Measurements from ENCODE around the gene EXOG. TPM values are rescaled to one million over a fixed set of nuclear protein-coding genes. Genes with fewer than 3 reads are reported as not detected.
A peak's percentile ranks its signal among the peaks of the same experiment; 100 is the strongest.

Gene EXOG
- total and polyA plus RNA-seq, 2 of the 13 experiments (the other 11 are each of a cell fraction or from before 2014, with no cell fraction given) = 5.5 to 9.5 TPM

- no peak for TF ChIP-seq PRDM4 (CRISPR knock-in tag; IDR thresholded peaks at IDR 0.05; ENCODE audit: borderline replicate concordance)
- no peak for TF ChIP-seq ZNF143 (CRISPR knock-in tag; IDR thresholded peaks at IDR 0.05)
- TF ChIP-seq ZNF326 (CRISPR knock-in tag; IDR thresholded peaks at IDR 0.05; ENCODE audit: borderline replicate concordance) = no peak
- peak; percentile 75; the same call in 1 of the 2 replicates for TF ChIP-seq ZNF564 (CRISPR knock-in tag; IDR thresholded peaks at IDR 0.05)
- TF ChIP-seq HNF1B (CRISPR knock-in tag; IDR thresholded peaks at IDR 0.05) = 0 out of 2 replicates have a peak, but pooled peaks have one; percentile 7
- peak; percentile 70; the same call in 1 of the 2 replicates for TF ChIP-seq HNF4A (CRISPR knock-in tag; IDR thresholded peaks at IDR 0.05)
- no peak for TF ChIP-seq ARID3A (IDR thresholded peaks at IDR 0.05; ENCODE audit: low read depth, low read length)
- TF ChIP-seq RCOR2 (CRISPR knock-in tag; IDR thresholded peaks at IDR 0.05) = no peak
- TF ChIP-seq MYC (CRISPR knock-in tag; IDR thresholded peaks at IDR 0.05; ENCODE audit: borderline replicate concordance) = peak; percentile 38; the same call in 1 of the 2 replicates
- TF ChIP-seq ZNF530 (CRISPR knock-in tag; IDR thresholded peaks at IDR 0.05; ENCODE audit: low read depth) = no peak
- peak; percentile 46 to 75 for TF ChIP-seq POLR2A (IDR thresholded peaks at IDR 0.05; ENCODE audit: insufficient read depth in 1 of 2, low read depth in 2 of 2, low read length in 2 of 2)
- peak; percentile 53; the same call in 1 of the 2 replicates for TF ChIP-seq KDM5B (CRISPR knock-in tag; IDR thresholded peaks at IDR 0.05; ENCODE audit: borderline replicate concordance)
- no peak for TF ChIP-seq MXD3 (CRISPR knock-in tag; IDR thresholded peaks at IDR 0.05)
- peak; percentile 99 for TF ChIP-seq HIVEP1 (CRISPR knock-in tag; IDR thresholded peaks at IDR 0.05)
- TF ChIP-seq PATZ1 (CRISPR knock-in tag; IDR thresholded peaks at IDR 0.05) = peak; percentile 81
- TF ChIP-seq RBM39 (IDR thresholded peaks at IDR 0.05; ENCODE audit: low read depth, low read length, poor library complexity, severe bottlenecking) = peak; percentile 5
- peak in 1 of 2 experiments; percentile 40; a peak in 1 of 4 replicates for TF ChIP-seq ATF4 (CRISPR knock-in tag; IDR thresholded peaks at IDR 0.05)
- no peak for TF ChIP-seq RAD51 (IDR thresholded peaks at IDR 0.05; ENCODE audit: borderline replicate concordance)
- TF ChIP-seq MEIS2 (CRISPR knock-in tag; IDR thresholded peaks at IDR 0.05) = peak; percentile 27; the same call in 1 of the 2 replicates
Measured at GRCh38 chr3:38454884-38455638, 41.1 kb upstream of the EXOG start (continued).
